NCI-H69 (cell line): ENCODE measurements around the gene GJA1.
"Not testable (repeated sequence)": the region's sequence is repeated elsewhere in the genome, so short reads cannot be mapped to it uniquely, and the experiment has no call there.

Experiments
- DNase-seq: peaks from one replicate; lab custom pipeline; 2025; lab: John Stamatoyannopoulos, UW

GJA1 gene

GRCh38 chr6:121435444-121436069 is at the start of gene GJA1:
Gene GJA1, plus strand, starts transcription at chr6:121435646. Its CDS starts 11,202 bp downstream, at chr6:121446848.
- peak; percentile 80 for DNase-seq

GRCh38 chr6:121386551-121386950 is 48.9 kb upstream of the GJA1 start:
- DNase-seq, result not testable (repeated sequence)

GRCh38 chr6:121389419-121389818 is 46.0 kb upstream of the GJA1 start:
- no peak for DNase-seq

GRCh38 chr6:121393731-121394505 is 41.5 kb upstream of the GJA1 start:
- DNase-seq, result peak; percentile 78

- DNase-seq, result no peak
Observed at GRCh38 chr6:121395736-121396135, 39.7 kb upstream of the GJA1 start.

- DNase-seq, result not testable (repeated sequence)
Observed at GRCh38 chr6:121397188-121397587, 38.3 kb upstream of the GJA1 start.

GRCh38 chr6:121398127-121398526 is 37.3 kb upstream of the GJA1 start:
- peak; percentile 67 for DNase-seq

- DNase-seq, result no peak
Observed at GRCh38 chr6:121399966-121400365, 35.5 kb upstream of the GJA1 start.

- DNase-seq, result peak; percentile 12
Observed at GRCh38 chr6:121403964-121404363, 31.5 kb upstream of the GJA1 start.

GRCh38 chr6:121405306-121405705 is 30.1 kb upstream of the GJA1 start:
- no peak for DNase-seq

- DNase-seq, result no peak
Observed at GRCh38 chr6:121408321-121408720, 27.1 kb upstream of the GJA1 start.

- DNase-seq, result no peak
Observed at GRCh38 chr6:121413879-121414278, 21.6 kb upstream of the GJA1 start.

GRCh38 chr6:121418346-121418745 is 17.1 kb upstream of the GJA1 start:
- DNase-seq, result no peak

- no peak for DNase-seq
Observed at GRCh38 chr6:121426686-121427085, 8.8 kb upstream of the GJA1 start.

GRCh38 chr6:121428872-121429756 is 6.3 kb upstream of the GJA1 start:
- DNase-seq, result no peak

- DNase-seq, result peak; percentile 69
Observed at GRCh38 chr6:121430514-121431460, 4.7 kb upstream of the GJA1 start.

- not testable (repeated sequence) for DNase-seq
Observed at GRCh38 chr6:121431776-121432175, 3.7 kb upstream of the GJA1 start.

GRCh38 chr6:121434037-121434770 is 1.2 kb upstream of the GJA1 start:
- DNase-seq, result peak; percentile 29

- peak; percentile 73 for DNase-seq
Observed at GRCh38 chr6:121436274-121436857, 920 bp downstream of the GJA1 start.
